H9 (cell line): ENCODE data around the gene KCTD16. TPM values are rescaled to one million over a fixed set of nuclear protein-coding genes. Genes with fewer than 3 reads are reported as not detected.

ENCODE experiments used
- DNase-seq: peaks from one replicate; pipeline ENCODE4 v3.0.0-alpha.2; 2017
- H2AFZ ChIP-seq: one replicate; pipeline ENCODE4 v1.6.1; 2013; ENCODE audit warnings: mild to moderate bottlenecking, low read length, control low read depth, moderate library complexity
- H2AK5ac ChIP-seq: 2 replicates; pipeline ENCODE4 v1.6.1; 2013; ENCODE audit warnings: low read length, control low read depth, mixed read lengths; ENCODE audit not compliant: insufficient read length
- H2BK120ac ChIP-seq: one replicate; pipeline ENCODE4 v1.6.1; 2013; ENCODE audit warnings: low read depth, mild to moderate bottlenecking, low read length, control low read depth, inconsistent platforms; ENCODE audit not compliant: poor library complexity, severe bottlenecking
- H2BK12ac ChIP-seq: 2 replicates; pipeline ENCODE4 v1.6.1; 2013; ENCODE audit warnings: low read length, control low read depth, mixed read lengths, low read depth; ENCODE audit not compliant: insufficient read length
- H2BK15ac ChIP-seq: 2 replicates; pipeline ENCODE4 v1.6.1; 2013; ENCODE audit warnings: low read depth, low read length, control low read depth
- H2BK20ac ChIP-seq: one replicate; pipeline ENCODE4 v1.6.1; 2013; ENCODE audit warnings: low read depth, mild to moderate bottlenecking, low read length, control low read depth, inconsistent platforms; ENCODE audit not compliant: poor library complexity, severe bottlenecking
- H2BK5ac ChIP-seq: 2 replicates; pipeline ENCODE4 v1.6.1; 2013; ENCODE audit warnings: low read length, control low read depth, mixed read lengths; ENCODE audit not compliant: insufficient read length
- H3K14ac ChIP-seq: 2 replicates; pipeline ENCODE4 v1.6.1; 2013; ENCODE audit warnings: low read length, control low read depth; ENCODE audit not compliant: insufficient read depth
- H3K18ac ChIP-seq: 2 replicates; pipeline ENCODE4 v1.6.1; 2013; ENCODE audit warnings: low read depth, mild to moderate bottlenecking, mixed read lengths, low read length, control low read depth; ENCODE audit not compliant: insufficient read length
- H3K23ac ChIP-seq: 2 replicates; pipeline ENCODE4 v1.6.1; 2013; ENCODE audit warnings: low read length, control low read depth, mixed read lengths, low read depth; ENCODE audit not compliant: insufficient read length
- H3K23me2 ChIP-seq: 2 replicates; pipeline ENCODE4 v1.6.1; 2013; ENCODE audit warnings: low read depth, mild to moderate bottlenecking, mixed read lengths, low read length, control low read depth; ENCODE audit not compliant: insufficient read length, poor library complexity, severe bottlenecking
- H3K27ac ChIP-seq: 2 replicates; pipeline ENCODE4 v1.5.1; 2013; ENCODE audit warnings: low read length, control low read depth, mixed read lengths, low read depth; ENCODE audit not compliant: insufficient read length
- H3K27me3 ChIP-seq: 2 replicates; pipeline ENCODE4 v1.6.1; 2013; ENCODE audit warnings: low read length, control low read depth, inconsistent platforms; ENCODE audit not compliant: insufficient read depth
- H3K4ac ChIP-seq: 2 replicates; pipeline ENCODE4 v1.6.1; 2013; ENCODE audit warnings: low read depth, mild to moderate bottlenecking, control low read depth, inconsistent platforms, low read length, moderate library complexity
- H3K4me1 ChIP-seq: 2 replicates; pipeline ENCODE4 v1.6.1; 2013; ENCODE audit warnings: low read length, control low read depth, inconsistent platforms; ENCODE audit not compliant: insufficient read depth
- H3K4me2 ChIP-seq: 2 replicates; pipeline ENCODE4 v1.6.1; 2013; ENCODE audit warnings: low read length, control low read depth, mixed read lengths; ENCODE audit not compliant: insufficient read length, insufficient read depth
- H3K56ac ChIP-seq: 2 replicates; pipeline ENCODE4 v1.6.1; 2013; ENCODE audit warnings: low read depth, mild to moderate bottlenecking, mixed read lengths, low read length, control low read depth; ENCODE audit not compliant: insufficient read length
- H3K79me1 ChIP-seq: 2 replicates; pipeline ENCODE4 v1.6.1; 2013; ENCODE audit warnings: low read depth, mild to moderate bottlenecking, moderate library complexity, low read length, control low read depth, inconsistent platforms; ENCODE audit not compliant: insufficient read depth, poor library complexity, severe bottlenecking
- H3K79me2 ChIP-seq: 2 replicates; pipeline ENCODE4 v1.6.1; 2013; ENCODE audit warnings: low read length, control low read depth, inconsistent platforms; ENCODE audit not compliant: insufficient read depth
- H3K9ac ChIP-seq: 2 replicates; pipeline ENCODE4 v1.6.1; 2013; ENCODE audit warnings: low read length, control low read depth, mixed read lengths; ENCODE audit not compliant: insufficient read length; ENCODE audit errors: extremely low read depth
- H3K9me3 ChIP-seq: one replicate; pipeline ENCODE4 v1.6.1; 2013; ENCODE audit warnings: low read depth, low read length, inconsistent platforms; ENCODE audit not compliant: control insufficient read depth
- H3T11ph ChIP-seq: one replicate; pipeline ENCODE4 v1.6.1; 2013; ENCODE audit warnings: mild to moderate bottlenecking, low read length, control low read depth, inconsistent platforms
- H4K20me1 ChIP-seq: one replicate; pipeline ENCODE4 v1.6.1; 2013; ENCODE audit not compliant: control insufficient read depth, insufficient read length, insufficient read depth
- H4K5ac ChIP-seq: 2 replicates; pipeline ENCODE4 v1.6.1; 2013; ENCODE audit warnings: low read depth, mild to moderate bottlenecking, mixed read lengths, low read length, control low read depth; ENCODE audit not compliant: insufficient read length
- H4K8ac ChIP-seq: replicated peaks from 2 replicates; pipeline ENCODE4 v1.6.1; 2013; ENCODE audit warnings: low read length, control low read depth, mixed read lengths, low read depth; ENCODE audit not compliant: insufficient read length
- H4K91ac ChIP-seq: 2 replicates; pipeline ENCODE4 v1.6.1; 2013; ENCODE audit warnings: low read depth, mild to moderate bottlenecking, moderate library complexity, mixed read lengths, low read length, control low read depth; ENCODE audit not compliant: insufficient read length
- H3K27ac Mint-ChIP-seq, 3 experiments: 2 replicates in 2 of 3; 3 replicates in 1 of 3; pipeline ENCODE4 v1.8.0; 2020 to 2021; ENCODE audit warnings: mixed read lengths in 3 of 3, mild to moderate bottlenecking in 1 of 3, moderate library complexity in 1 of 3
- H3K27me3 Mint-ChIP-seq: 2 replicates; pipeline ENCODE4 v1.8.0; 2021; ENCODE audit warnings: low read depth, mild to moderate bottlenecking, moderate library complexity, mixed read lengths
- H3K36me3 Mint-ChIP-seq, 3 experiments: 2 replicates in 2 of 3; 3 replicates in 1 of 3; pipeline ENCODE4 v1.8.0; 2020 to 2021; ENCODE audit warnings: low read depth in 3 of 3, mixed read lengths in 3 of 3; ENCODE audit not compliant: insufficient read depth in 1 of 3
- H3K4me1 Mint-ChIP-seq, 2 experiments: 2 replicates each; pipeline ENCODE4 v1.8.0; 2020; ENCODE audit warnings: mixed read lengths in 2 of 2
- H3K4me3 Mint-ChIP-seq, 2 experiments: 2 replicates in 1 of 2; 3 replicates in 1 of 2; pipeline ENCODE4 v1.8.0; 2020 to 2021; ENCODE audit warnings: mild to moderate bottlenecking in 2 of 2, mixed read lengths in 2 of 2, moderate library complexity in 1 of 2
- H3K9me3 Mint-ChIP-seq, 2 experiments: 2 replicates in 1 of 2; 3 replicates in 1 of 2; pipeline ENCODE4 v1.8.0; 2020; ENCODE audit warnings: mild to moderate bottlenecking in 2 of 2, mixed read lengths in 2 of 2, moderate library complexity in 1 of 2
- WGBS: extraction: QIAGEN DNeasy Blood & Tissue Kit; methylation state at CpG from one replicate; pipeline ENCODE4 v1.1.7; 2013; ENCODE audit warnings: missing lambda C conversion rate, low lambda C conversion rate, mixed read lengths; ENCODE audit not compliant: insufficient read length; ENCODE audit errors: extremely low coverage; 5-methylcytosine and 5-hydroxymethylcytosine counted together
- total RNA-seq: library from RNA; stranded (reverse); gene quantifications from 2 replicates; pipeline ENCODE4 v1.2.1, GENCODE V29; 2021
- TF ChIP-seq, protein P1 (sequence below): fragments of 200-600 bp; sonication (generic); conservative IDR thresholded peaks from 3 replicates; pipeline ENCODE4 v1.8.0; 2021; ENCODE audit warnings: antibody characterized with exemption, mild to moderate bottlenecking

Gene KCTD16
- total RNA-seq, 1 experiment from 2014 or later = 0.09 TPM

DNA sequence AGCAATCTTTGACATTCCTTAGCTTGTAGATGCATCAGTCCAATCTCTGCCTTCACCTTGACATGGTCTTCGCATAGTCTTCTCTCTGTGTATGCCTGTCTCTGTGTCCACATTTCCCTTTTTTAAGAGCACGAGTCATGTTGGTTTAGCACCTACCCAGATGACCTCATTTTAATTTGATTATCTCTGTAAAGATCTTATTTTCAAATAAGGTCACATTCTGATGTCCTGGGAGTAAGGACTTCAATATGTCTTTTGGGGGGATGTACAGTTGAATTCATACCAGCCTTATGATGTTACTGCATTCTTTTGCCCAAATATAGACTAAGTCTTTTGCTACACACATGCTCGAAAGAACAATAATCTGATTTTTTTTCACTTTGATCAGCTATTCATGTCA is 6.9 kb downstream of the KCTD16 start:
- Histone ChIP-seq H3K9me3 (no peaks in the 10 kb centered on the region), H3K23ac (no peak overlapping the region), H3K79me2 (no peaks in the 10 kb centered on the region), H3K18ac (no peak overlapping the region), H2BK15ac (no peak overlapping the region), H3K9ac (no peak overlapping the region), H3K4ac (no peak overlapping the region), H3K4me1 (no peaks in the 10 kb centered on the region), H2BK5ac (no peak overlapping the region), H2BK20ac (no peak overlapping the region), H2BK120ac (no peak overlapping the region), H3K4me2 (no peak overlapping the region), H4K5ac (no peak overlapping the region), H3K27ac (no peak overlapping the region), H3K27me3 (no peaks in the 10 kb centered on the region), H3K56ac (no peak overlapping the region), H3K14ac (no peak overlapping the region), H4K20me1 (no peaks in the 10 kb centered on the region), H4K8ac (no peak overlapping the region), H4K91ac (no peak overlapping the region), H3K23me2 (no peaks in the 10 kb centered on the region), H2AFZ (no peak overlapping the region), H2BK12ac (no peak overlapping the region), H3T11ph (no peak overlapping the region), H2AK5ac (no peak overlapping the region), H3K79me1 (no peaks in the 10 kb centered on the region)
- TF ChIP-seq, protein P1, sequence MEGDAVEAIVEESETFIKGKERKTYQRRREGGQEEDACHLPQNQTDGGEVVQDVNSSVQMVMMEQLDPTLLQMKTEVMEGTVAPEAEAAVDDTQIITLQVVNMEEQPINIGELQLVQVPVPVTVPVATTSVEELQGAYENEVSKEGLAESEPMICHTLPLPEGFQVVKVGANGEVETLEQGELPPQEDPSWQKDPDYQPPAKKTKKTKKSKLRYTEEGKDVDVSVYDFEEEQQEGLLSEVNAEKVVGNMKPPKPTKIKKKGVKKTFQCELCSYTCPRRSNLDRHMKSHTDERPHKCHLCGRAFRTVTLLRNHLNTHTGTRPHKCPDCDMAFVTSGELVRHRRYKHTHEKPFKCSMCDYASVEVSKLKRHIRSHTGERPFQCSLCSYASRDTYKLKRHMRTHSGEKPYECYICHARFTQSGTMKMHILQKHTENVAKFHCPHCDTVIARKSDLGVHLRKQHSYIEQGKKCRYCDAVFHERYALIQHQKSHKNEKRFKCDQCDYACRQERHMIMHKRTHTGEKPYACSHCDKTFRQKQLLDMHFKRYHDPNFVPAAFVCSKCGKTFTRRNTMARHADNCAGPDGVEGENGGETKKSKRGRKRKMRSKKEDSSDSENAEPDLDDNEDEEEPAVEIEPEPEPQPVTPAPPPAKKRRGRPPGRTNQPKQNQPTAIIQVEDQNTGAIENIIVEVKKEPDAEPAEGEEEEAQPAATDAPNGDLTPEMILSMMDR = no peak
- Mint-ChIP-seq H3K9me3 (peaks cover 0 to 3% of the 10 kb centered on the region in 2 experiments; a peak in 1 of 5 replicates), H3K4me1 (no peaks in the 10 kb centered on the region), H3K27me3 (peaks cover 11% of the 10 kb centered on the region), H3K27ac (no peak overlapping the region), H3K36me3 (no peaks in the 10 kb centered on the region; a peak in 1 of 7 replicates), H3K4me3 (no peak overlapping the region)
- WGBS = no CpG with 5 or more reads among the region's 3 CpGs
- no peak for DNase-seq
